Stimulated activated memory B cell treated with anti-CD40 and anti-IgM and Interleukin-4, amounts not matched to agents 10 μg/mL and 1 μg/mL and 100 μg/mL, for 72 hours (primary cell): ENCODE data around the gene STAT5B.
A peak's percentile ranks its signal among the peaks of the same experiment; 100 is the strongest.
"Not testable (repeated sequence)": the region's sequence is repeated elsewhere in the genome, so short reads cannot be mapped to it uniquely, and the experiment has no call there.

Experiments used
- ATAC-seq: fragments of 150-1000 bp; cut with Tn5 transposase; 2 replicates; pipeline ENCODE4 v1.10.0; 2021
- H3K27ac Mint-ChIP-seq: one replicate; pipeline ENCODE4 v1.8.0; 2022; ENCODE audit warnings: mild to moderate bottlenecking, mixed read lengths
- H3K27me3 Mint-ChIP-seq: one replicate; pipeline ENCODE4 v1.8.0; 2022; ENCODE audit warnings: mixed read lengths
- H3K36me3 Mint-ChIP-seq: one replicate; pipeline ENCODE4 v1.8.0; 2022; ENCODE audit warnings: mixed read lengths
- H3K4me1 Mint-ChIP-seq: one replicate; pipeline ENCODE4 v1.8.0; 2022; ENCODE audit warnings: mixed read lengths
- H3K4me3 Mint-ChIP-seq: one replicate; pipeline ENCODE4 v1.8.0; 2022; ENCODE audit warnings: mild to moderate bottlenecking, moderate library complexity, mixed read lengths
- H3K9me3 Mint-ChIP-seq: one replicate; pipeline ENCODE4 v1.8.0; 2022; ENCODE audit warnings: mixed read lengths

Gene STAT5B

GRCh38 chr17:42198897-42199296 is 77.3 kb downstream of the STAT5B start:
- Mint-ChIP-seq H3K36me3 (peaks cover 26% of the 10 kb centered on the region), H3K27ac (peak overlapping the region; percentile 87)

GRCh38 chr17:42197564-42198156 is 78.5 kb downstream of the STAT5B start:
- Mint-ChIP-seq H3K9me3 (no peaks in the 10 kb centered on the region), H3K4me3 (no peak overlapping the region), H3K27ac (no peak overlapping the region), H3K4me1 (peaks cover 42% of the 10 kb centered on the region), H3K36me3 (peaks cover 15% of the 10 kb centered on the region), H3K27me3 (no peaks in the 10 kb centered on the region)
- no peak for ATAC-seq

More at GRCh38 chr17:42198897-42199296, 77.3 kb downstream of the STAT5B start:
- no peaks in the 10 kb centered on the region for H3K9me3 Mint-ChIP-seq
- ATAC-seq = peak; percentile 85
- no peak overlapping the region for H3K4me3 Mint-ChIP-seq
- H3K27me3 Mint-ChIP-seq = no peaks in the 10 kb centered on the region
- H3K4me1 Mint-ChIP-seq = peaks cover 29% of the 10 kb centered on the region

GRCh38 chr17:42193969-42194899 is 82.0 kb downstream of the STAT5B start, which contains the start of gene GHDC:
GHDC (minus strand) TSS chr17:42194494; CDS start chr17:42193581, 913 bp downstream.
- peak; percentile 95 for ATAC-seq
- Mint-ChIP-seq H3K9me3 (no peaks in the 10 kb centered on the region), H3K36me3 (peaks cover 5% of the 10 kb centered on the region), H3K4me3 (peak within 1 kb of the TSS; percentile 98), H3K4me1 (peaks cover 45% of the 10 kb centered on the region), H3K27me3 (no peaks in the 10 kb centered on the region), H3K27ac (peak within 1 kb of the TSS; percentile 93)

- ATAC-seq = no peak
- Mint-ChIP-seq H3K27ac (peak overlapping the region; percentile 93), H3K27me3 (no peaks in the 10 kb centered on the region), H3K4me1 (peaks cover 36% of the 10 kb centered on the region), H3K4me3 (peak overlapping the region; percentile 98), H3K36me3 (peaks cover 5% of the 10 kb centered on the region), H3K9me3 (no peaks in the 10 kb centered on the region)
Observed at GRCh38 chr17:42193216-42193968, 82.8 kb downstream of the STAT5B start.

- Mint-ChIP-seq H3K4me1 (peaks cover 33% of the 10 kb centered on the region), H3K27ac (peak overlapping the region; percentile 93), H3K36me3 (peaks cover 5% of the 10 kb centered on the region), H3K9me3 (no peaks in the 10 kb centered on the region), H3K27me3 (no peaks in the 10 kb centered on the region), H3K4me3 (peak overlapping the region; percentile 98)
- no peak for ATAC-seq
Observed at GRCh38 chr17:42192189-42193126, 83.7 kb downstream of the STAT5B start.

GRCh38 chr17:42191275-42191608 is 84.9 kb downstream of the STAT5B start:
- ATAC-seq = no peak
- H3K9me3 Mint-ChIP-seq = no peaks in the 10 kb centered on the region
- no peaks in the 10 kb centered on the region for H3K27me3 Mint-ChIP-seq
- peaks cover 31% of the 10 kb centered on the region for H3K4me1 Mint-ChIP-seq
- peaks cover 5% of the 10 kb centered on the region for H3K36me3 Mint-ChIP-seq
- no peak overlapping the region for H3K27ac Mint-ChIP-seq
- H3K4me3 Mint-ChIP-seq = no peak overlapping the region

GRCh38 chr17:42190491-42191274 is 85.5 kb downstream of the STAT5B start:
- no peak overlapping the region for H3K4me3 Mint-ChIP-seq
- H3K36me3 Mint-ChIP-seq = peaks cover 5% of the 10 kb centered on the region
- H3K27me3 Mint-ChIP-seq = no peaks in the 10 kb centered on the region
- ATAC-seq = no peak
- no peak overlapping the region for H3K27ac Mint-ChIP-seq
- peaks cover 31% of the 10 kb centered on the region for H3K4me1 Mint-ChIP-seq
- no peaks in the 10 kb centered on the region for H3K9me3 Mint-ChIP-seq

GRCh38 chr17:42189651-42189965 is 86.6 kb downstream of the STAT5B start:
- Mint-ChIP-seq H3K4me1 (peaks cover 36% of the 10 kb centered on the region), H3K36me3 (peaks cover 5% of the 10 kb centered on the region), H3K9me3 (no peaks in the 10 kb centered on the region), H3K4me3 (no peak overlapping the region), H3K27me3 (no peaks in the 10 kb centered on the region), H3K27ac (no peak overlapping the region)
- ATAC-seq = no peak

GRCh38 chr17:42188749-42189650 is 87.2 kb downstream of the STAT5B start:
- Mint-ChIP-seq H3K4me1 (peaks cover 34% of the 10 kb centered on the region), H3K9me3 (no peaks in the 10 kb centered on the region), H3K36me3 (peaks cover 5% of the 10 kb centered on the region), H3K4me3 (no peak overlapping the region), H3K27ac (no peak overlapping the region), H3K27me3 (no peaks in the 10 kb centered on the region)
- no peak for ATAC-seq

GRCh38 chr17:42187833-42188232 is 88.4 kb downstream of the STAT5B start:
- Mint-ChIP-seq H3K9me3 (no peaks in the 10 kb centered on the region), H3K36me3 (peaks cover 5% of the 10 kb centered on the region), H3K4me1 (peaks cover 34% of the 10 kb centered on the region), H3K27ac (no peak overlapping the region), H3K27me3 (no peaks in the 10 kb centered on the region), H3K4me3 (no peak overlapping the region)
- no peak for ATAC-seq

- Mint-ChIP-seq H3K4me1 (peaks cover 37% of the 10 kb centered on the region), H3K27ac (peak overlapping the region; percentile 70)
- H3K36me3 Mint-ChIP-seq, ATAC-seq, H3K27me3 Mint-ChIP-seq, H3K9me3 Mint-ChIP-seq, H3K4me3 Mint-ChIP-seq: not testable (repeated sequence)
Observed at GRCh38 chr17:42186191-42186590, 90.0 kb downstream of the STAT5B start.

GRCh38 chr17:42185621-42185930 is 90.6 kb downstream of the STAT5B start:
- H3K9me3 Mint-ChIP-seq = no peaks in the 10 kb centered on the region
- H3K27ac Mint-ChIP-seq = no peak overlapping the region
- H3K4me3 Mint-ChIP-seq = no peak overlapping the region
- H3K36me3 Mint-ChIP-seq = peaks cover 5% of the 10 kb centered on the region
- peaks cover 44% of the 10 kb centered on the region for H3K4me1 Mint-ChIP-seq
- no peak for ATAC-seq
- no peaks in the 10 kb centered on the region for H3K27me3 Mint-ChIP-seq
